Breast epithelium (tissue), 3 donors: ENCODE data around the gene VENTX.

Experiments
- POLR2A ChIP-seq: fragments of 450-650 bp; IDR thresholded peaks from one replicate; pipeline ENCODE4 v1.6.1; 2016; ENCODE audit warnings: antibody characterized with exemption, mild to moderate bottlenecking, moderate library complexity
- POLR2AphosphoS5 ChIP-seq, 3 donors: sonication (generic); formaldehyde crosslinking; IDR thresholded peaks; one replicate each; pipeline ENCODE4 v1.6.1; 2017; ENCODE audit warnings: antibody characterized with exemption in 3 of 3
- TF ChIP-seq, protein P1 (sequence below), 3 donors: fragments of 450-650 bp; IDR thresholded peaks; one replicate each; pipeline ENCODE4 v1.5.1; 2016 to 2017; ENCODE audit warnings: antibody characterized with exemption in 3 of 3, mild to moderate bottlenecking in 3 of 3, moderate library complexity in 3 of 3

DNA sequence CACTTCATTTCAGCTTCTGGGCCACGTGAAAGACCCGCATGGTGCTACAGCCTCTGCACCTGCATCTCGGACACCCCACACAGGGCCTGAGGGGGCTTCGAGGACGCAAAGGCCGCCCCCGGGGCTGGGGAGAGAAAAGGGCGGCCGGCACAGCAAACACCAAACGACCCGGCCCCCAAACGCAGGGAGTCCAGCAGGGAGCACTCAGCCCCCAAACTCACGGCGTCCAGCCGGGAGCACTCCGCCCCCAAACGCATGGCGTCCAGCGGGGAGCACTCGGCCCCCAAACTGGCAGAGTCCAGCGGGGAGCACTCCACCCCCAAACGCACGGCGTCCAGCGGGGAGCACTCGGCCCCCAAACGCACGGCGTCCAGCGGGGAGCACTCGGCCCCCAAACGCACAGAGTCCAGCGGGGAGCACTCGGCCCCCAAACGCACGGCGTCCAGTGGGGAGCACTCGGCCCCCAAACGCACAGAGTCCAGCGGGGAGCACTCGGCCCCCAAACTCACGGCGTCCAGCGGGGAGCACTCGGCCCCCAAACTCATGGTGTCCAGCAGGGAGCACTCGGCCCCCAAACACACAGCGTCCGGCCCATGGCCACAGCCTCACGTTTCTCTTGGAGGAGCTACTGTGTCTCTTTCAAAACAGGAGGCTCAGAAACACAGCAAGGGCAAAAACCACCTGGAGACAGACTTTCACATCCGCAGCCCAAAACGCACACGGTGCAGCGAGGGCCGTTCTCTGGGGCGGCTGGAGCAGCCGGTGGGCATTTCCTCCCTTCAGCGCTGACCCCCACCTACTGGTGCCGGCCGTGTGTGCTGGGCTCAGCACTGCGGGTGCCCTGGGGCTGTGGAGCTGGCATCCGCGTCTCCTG is 34.6 kb upstream of the VENTX start:
- TF ChIP-seq POLR2A (no peak), POLR2AphosphoS5 (IDR thresholded peaks at IDR 0.05) (no peak)
- TF ChIP-seq, protein P1, sequence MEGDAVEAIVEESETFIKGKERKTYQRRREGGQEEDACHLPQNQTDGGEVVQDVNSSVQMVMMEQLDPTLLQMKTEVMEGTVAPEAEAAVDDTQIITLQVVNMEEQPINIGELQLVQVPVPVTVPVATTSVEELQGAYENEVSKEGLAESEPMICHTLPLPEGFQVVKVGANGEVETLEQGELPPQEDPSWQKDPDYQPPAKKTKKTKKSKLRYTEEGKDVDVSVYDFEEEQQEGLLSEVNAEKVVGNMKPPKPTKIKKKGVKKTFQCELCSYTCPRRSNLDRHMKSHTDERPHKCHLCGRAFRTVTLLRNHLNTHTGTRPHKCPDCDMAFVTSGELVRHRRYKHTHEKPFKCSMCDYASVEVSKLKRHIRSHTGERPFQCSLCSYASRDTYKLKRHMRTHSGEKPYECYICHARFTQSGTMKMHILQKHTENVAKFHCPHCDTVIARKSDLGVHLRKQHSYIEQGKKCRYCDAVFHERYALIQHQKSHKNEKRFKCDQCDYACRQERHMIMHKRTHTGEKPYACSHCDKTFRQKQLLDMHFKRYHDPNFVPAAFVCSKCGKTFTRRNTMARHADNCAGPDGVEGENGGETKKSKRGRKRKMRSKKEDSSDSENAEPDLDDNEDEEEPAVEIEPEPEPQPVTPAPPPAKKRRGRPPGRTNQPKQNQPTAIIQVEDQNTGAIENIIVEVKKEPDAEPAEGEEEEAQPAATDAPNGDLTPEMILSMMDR (IDR thresholded peaks at IDR 0.05): no peak
